MCF 10A (cell line): ENCODE measurements around the gene SNRNP70. TPM values are rescaled to one million over a fixed set of nuclear protein-coding genes. Genes with fewer than 3 reads are reported as not detected.

ENCODE experiments used
- BruUV-seq: library from RNA; stranded (reverse); fragments of 400-500 nt; replicated peaks from 2 replicates; lab custom pipeline; 2021; lab: Mats Ljungman, UMichigan
- CTCF ChIA-PET: fragments of 300-600 bp; sonication (Branson Sonifier 250); formaldehyde crosslinking; extraction: SDS; loops from one replicate; lab custom pipeline; 2021; ENCODE audit warnings: antibody characterized with exemption, inconsistent platforms; lab: Yijun Ruan, JAX
- POLR2A ChIA-PET: fragments of 300-600, 350-650 bp; sonication (Branson Sonifier 250); formaldehyde crosslinking; extraction: SDS; loops from one replicate; lab custom pipeline; 2020; ENCODE audit warnings: antibody characterized with exemption, inconsistent platforms; lab: Yijun Ruan, JAX
- DNase-seq: peaks from one replicate; pipeline ENCODE4 v3.0.0-alpha.2; 2018; ENCODE audit not compliant: unreplicated experiment
- H3K27ac Mint-ChIP-seq: one replicate; pipeline ENCODE4 v1.8.0; 2022; ENCODE audit warnings: mild to moderate bottlenecking, low read depth, mixed read lengths; ENCODE audit not compliant: unreplicated experiment
- H3K27me3 Mint-ChIP-seq: one replicate; pipeline ENCODE4 v1.8.0; 2022; ENCODE audit warnings: mixed read lengths; ENCODE audit not compliant: insufficient read depth, unreplicated experiment
- H3K36me3 Mint-ChIP-seq: one replicate; pipeline ENCODE4 v1.8.0; 2022; ENCODE audit warnings: mild to moderate bottlenecking, moderate library complexity, mixed read lengths; ENCODE audit not compliant: insufficient read depth, unreplicated experiment
- H3K4me1 Mint-ChIP-seq: one replicate; pipeline ENCODE4 v1.8.0; 2022; ENCODE audit warnings: mixed read lengths; ENCODE audit not compliant: insufficient read depth, unreplicated experiment
- H3K4me3 Mint-ChIP-seq: one replicate; pipeline ENCODE4 v1.8.0; 2022; ENCODE audit warnings: mild to moderate bottlenecking, moderate library complexity, mixed read lengths; ENCODE audit not compliant: unreplicated experiment
- H3K9me3 Mint-ChIP-seq: one replicate; pipeline ENCODE4 v1.8.0; 2022; ENCODE audit warnings: mixed read lengths; ENCODE audit not compliant: unreplicated experiment
- CTCF ChIP-seq: fragments of 200-600 bp; IDR thresholded peaks from one replicate; pipeline ENCODE4 v1.8.0; 2022; ENCODE audit warnings: antibody characterized with exemption, mild to moderate bottlenecking; ENCODE audit not compliant: unreplicated experiment
- intact Hi-C: fragments of 100-400 bp; cut with micrococcal nuclease; formaldehyde crosslinking; loops from 2 replicates; pipeline ENCODE4 v1.14.1; 2022
- total RNA-seq: library from RNA; stranded (reverse); gene quantifications from 2 replicates; pipeline ENCODE4 v1.2.3, GENCODE V29; 2022

Gene SNRNP70
- total RNA-seq, 1 experiment from 2014 or later: 199 TPM

GRCh38 chr19:49104229-49104864 is 19.1 kb downstream of the SNRNP70 start:
- intact Hi-C loops: no loop called here
- no peak overlapping the region for H3K27ac Mint-ChIP-seq
- no peak for DNase-seq
- H3K9me3 Mint-ChIP-seq: no peaks in the 10 kb centered on the region
- no peak overlapping the region for H3K4me3 Mint-ChIP-seq
- H3K27me3 Mint-ChIP-seq: no peaks in the 10 kb centered on the region
- H3K36me3 Mint-ChIP-seq: peaks cover 88% of the 10 kb centered on the region
- no peak for TF ChIP-seq CTCF
- BruUV-seq: no TSS peak
- ChIA-PET POLR2A (interaction anchor here (0.6 to 1.6 kb wide), 3 partner anchors 10 to 170 kb away, joined by 3 to 7 read pairs (median 3); partner anchors contain the start of gene LIN7B), CTCF (interaction anchor here (0.6 to 1.3 kb wide), 6 partner anchors 9 to 95 kb away, joined by 3 to 5 read pairs (median 3); no protein-coding TSS in a partner anchor)
- no peaks in the 10 kb centered on the region for H3K4me1 Mint-ChIP-seq

- H3K27ac Mint-ChIP-seq: no peak overlapping the region
- POLR2A ChIA-PET: interaction anchor here (1.1 kb wide), 1 partner anchor 20 kb away, joined by 4 read pairs; no protein-coding TSS in a partner anchor
Observed at GRCh38 chr19:49106648-49107135, 21.4 kb downstream of the SNRNP70 start.

GRCh38 chr19:49107625-49108459 is 22.6 kb downstream of the SNRNP70 start:
- ChIA-PET POLR2A (interaction anchor here (0.8 kb wide), 1 partner anchor 35 kb away, joined by 5 read pairs; no protein-coding TSS in a partner anchor), CTCF (interaction anchor here (0.5 to 1.3 kb wide), 8 partner anchors 8 to 322 kb away, joined by 3 to 7 read pairs (median 4); no protein-coding TSS in a partner anchor)
- Mint-ChIP-seq H3K9me3 (no peaks in the 10 kb centered on the region), H3K4me1 (no peaks in the 10 kb centered on the region), H3K27me3 (no peaks in the 10 kb centered on the region), H3K4me3 (no peak overlapping the region), H3K36me3 (peaks cover 73% of the 10 kb centered on the region), H3K27ac (no peak overlapping the region)
- intact Hi-C loops: no loop called here
- BruUV-seq: TSS peak; percentile 17
- no peak for TF ChIP-seq CTCF
- no peak for DNase-seq

More at GRCh38 chr19:49106648-49107135, 21.4 kb downstream of the SNRNP70 start:
- peak; percentile 71 for DNase-seq
- CTCF ChIA-PET: interaction anchor here (0.5 to 2.2 kb wide), 11 partner anchors 8 to 1819 kb away, joined by 3 to 12 read pairs (median 3); no protein-coding TSS in a partner anchor
- Mint-ChIP-seq H3K27me3 (no peaks in the 10 kb centered on the region), H3K9me3 (no peaks in the 10 kb centered on the region), H3K36me3 (peaks cover 84% of the 10 kb centered on the region), H3K4me3 (no peak overlapping the region), H3K4me1 (no peaks in the 10 kb centered on the region)
- intact Hi-C loops: no loop called here
- TF ChIP-seq CTCF: peak; percentile 75
- BruUV-seq: no TSS peak
